ENCODE results near the gene CSRP1. TPM values are rescaled to one million over a fixed set of nuclear protein-coding genes. Genes with fewer than 3 reads are reported as not detected.

Gene CSRP1
- total and polyA plus RNA-seq, 9 of the 15 experiments (the other 6 are each of a cell fraction or from before 2014, with no cell fraction given) = 6.8 to 39.4 (median 23.7) TPM

- H3K36me3 ChIP-seq (ENCODE audit: control insufficient read depth, insufficient read depth, low read length) = no peaks in the 10 kb centered on the region
- CTCF ChIA-PET (ENCODE audit: low intra/inter-chr PET ratio) = interaction anchor here (1.0 kb wide), 1 partner anchor 23 kb away, joined by 5 read pairs; no protein-coding TSS in a partner anchor
- H3K9me3 ChIP-seq (replicated peaks; ENCODE audit: control insufficient read depth, insufficient read depth, low read depth, low read length) = no peaks in the 10 kb centered on the region
- H3K27me3 ChIP-seq (ENCODE audit: control insufficient read depth in 2 of 2, insufficient read depth in 2 of 2, low read length in 2 of 2) = peaks cover 0 to 6% of the 10 kb centered on the region in 2 experiments; a peak in 1 of 5 replicates
- POLR2A ChIA-PET = interaction anchor here (1.1 to 1.4 kb wide), 2 partner anchors 9 to 19 kb away, joined by 5 to 6 read pairs; no protein-coding TSS in a partner anchor
- H3K4me2 ChIP-seq (ENCODE audit: insufficient read depth, low read length) = no peak overlapping the region
- peaks cover 11 to 13% of the 10 kb centered on the region in 2 experiments for H3K4me1 ChIP-seq (replicated peaks in 1 of 2; ENCODE audit: control insufficient read depth in 2 of 2, insufficient read depth in 2 of 2, low read length in 2 of 2)
- TSS peak; percentile 39 for BruUV-seq (replicated peaks)
- ATAC-seq = no peak
- intact Hi-C loops (cut with micrococcal nuclease) (no loop called here), in situ Hi-C loops (cut with MboI) (no loop called here)
- H2AFZ ChIP-seq (ENCODE audit: low read depth, low read length) = no peak overlapping the region
- FAIRE-seq = no peak
- DNase-seq (ENCODE audit: extremely low read depth in 1 of 4, low spot score in 3 of 4) = no peak
- no peaks in the 10 kb centered on the region for H3K9me1 ChIP-seq (ENCODE audit: control insufficient read depth, insufficient read depth, low read length)
- no peak overlapping the region for H3K4me3 ChIP-seq
- 34% methylated on average over 4 of the region's 4 CpGs for WGBS (ENCODE audit: insufficient coverage, low coverage, missing lambda C conversion rate)
- peak overlapping the region in 1 of 2 experiments; percentile 12; a peak in 1 of 4 replicates for H3K9ac ChIP-seq (ENCODE audit: insufficient read depth in 1 of 2, low read depth in 2 of 2, low read length in 2 of 2)
- H3K79me2 ChIP-seq (ENCODE audit: control insufficient read depth, insufficient read depth, low read length) = no peaks in the 10 kb centered on the region
- H4K20me1 ChIP-seq (replicated peaks; ENCODE audit: control insufficient read depth, insufficient read depth, low read length) = no peaks in the 10 kb centered on the region
- TF ChIP-seq SNIP1 (IDR thresholded peaks at IDR 0.05; ENCODE audit: low read depth) = no peak
- H3K27ac ChIP-seq (ENCODE audit: extremely low read depth, low read depth, low read length) = no peak overlapping the region
Observed at GRCh38 chr1:201505503-201505890, 1.4 kb downstream of the CSRP1 start.

GRCh38 chr1:201504799-201505502 lies 2.0 kb downstream of the CSRP1 start:
- Histone ChIP-seq H3K4me3 (no peak overlapping the region), H2AFZ (ENCODE audit: low read depth, low read length) (no peak overlapping the region), H3K36me3 (ENCODE audit: control insufficient read depth, insufficient read depth, low read length) (no peaks in the 10 kb centered on the region), H3K9me1 (ENCODE audit: control insufficient read depth, insufficient read depth, low read length) (no peaks in the 10 kb centered on the region), H3K9ac (ENCODE audit: insufficient read depth in 1 of 2, low read depth in 2 of 2, low read length in 2 of 2) (no peak overlapping the region), H3K4me1 (replicated peaks in 1 of 2; ENCODE audit: control insufficient read depth in 2 of 2, insufficient read depth in 2 of 2, low read length in 2 of 2) (peaks cover 11 to 13% of the 10 kb centered on the region in 2 experiments), H3K4me2 (ENCODE audit: insufficient read depth, low read length) (no peak overlapping the region), H3K27ac (ENCODE audit: extremely low read depth, low read depth, low read length) (no peak overlapping the region), H3K79me2 (ENCODE audit: control insufficient read depth, insufficient read depth, low read length) (no peaks in the 10 kb centered on the region), H4K20me1 (replicated peaks; ENCODE audit: control insufficient read depth, insufficient read depth, low read length) (no peaks in the 10 kb centered on the region), H3K9me3 (replicated peaks; ENCODE audit: control insufficient read depth, insufficient read depth, low read depth, low read length) (no peaks in the 10 kb centered on the region), H3K27me3 (ENCODE audit: control insufficient read depth in 2 of 2, insufficient read depth in 2 of 2, low read length in 2 of 2) (peaks cover 0 to 6% of the 10 kb centered on the region in 2 experiments; a peak in 1 of 5 replicates)
- DNase-seq (ENCODE audit: extremely low read depth in 1 of 4, low spot score in 3 of 4) (no peak), FAIRE-seq (peak; percentile 48), ATAC-seq (no peak)
- ChIA-PET CTCF (ENCODE audit: low intra/inter-chr PET ratio) (interaction anchor here (1.0 kb wide), 1 partner anchor 23 kb away, joined by 5 read pairs; no protein-coding TSS in a partner anchor), POLR2A (interaction anchor here (1.1 to 1.4 kb wide), 2 partner anchors 9 to 19 kb away, joined by 5 to 6 read pairs; no protein-coding TSS in a partner anchor)
- in situ Hi-C loops (cut with MboI) = no loop called here
- BruUV-seq (replicated peaks) = no TSS peak
- TF ChIP-seq BCL6 (CRISPR knock-in tag; IDR thresholded peaks at IDR 0.05) (no peak), ZNF232 (CRISPR knock-in tag; IDR thresholded peaks at IDR 0.05) (no peak), HIVEP1 (CRISPR knock-in tag; IDR thresholded peaks at IDR 0.05) (no peak), MEIS2 (IDR thresholded peaks at IDR 0.05; ENCODE audit: partially characterized antibody) (no peak), RB1 (IDR thresholded peaks at IDR 0.05; ENCODE audit: low read depth) (no peak), KDM4B (IDR thresholded peaks at IDR 0.05; ENCODE audit: borderline replicate concordance in 2 of 2, low read depth in 1 of 2) (no peak), ZBTB9 (CRISPR knock-in tag; IDR thresholded peaks at IDR 0.05) (no peak), PRPF4 (IDR thresholded peaks at IDR 0.05; ENCODE audit: insufficient read depth, low read depth, low read length, poor library complexity, severe bottlenecking) (no peak), NR3C1 (CRISPR knock-in tag; IDR thresholded peaks at IDR 0.05) (no peak)
- intact Hi-C loops (cut with micrococcal nuclease) = no loop called here
- 54% methylated on average over 8 of the region's 9 CpGs for WGBS (ENCODE audit: insufficient coverage, low coverage, missing lambda C conversion rate)
